Neural cell (in vitro differentiated cells): ENCODE data around the gene SFTPA1. TPM values are rescaled to one million over a fixed set of nuclear protein-coding genes. Genes with fewer than 3 reads are reported as not detected.
"Not testable (repeated sequence)": the region's sequence is repeated elsewhere in the genome, so short reads cannot be mapped to it uniquely, and the experiment has no call there.

ENCODE experiments used
- H2AFZ ChIP-seq: fragments of 200-600, 300-800 bp; sonication (generic), shearing (Covaris generic); 2 replicates; pipeline ENCODE4 v1.6.0; 2014; ENCODE audit warnings: low read depth, mild to moderate bottlenecking, antibody characterized with exemption, low read length, moderate library complexity
- H3F3A ChIP-seq: fragments of 200-600 bp; shearing (Covaris generic); 2 replicates; pipeline ENCODE4 v1.6.1; 2016; ENCODE audit warnings: mild to moderate bottlenecking, moderate library complexity, mixed read lengths, antibody characterized with exemption, low read length; ENCODE audit not compliant: insufficient read depth, poor library complexity, severe bottlenecking
- H3K27ac ChIP-seq: fragments of 200-600, 300-800 bp; sonication (generic), shearing (Covaris generic); 2 replicates; pipeline ENCODE4 v1.5.1; 2014; ENCODE audit warnings: mild to moderate bottlenecking, low read length, moderate library complexity
- H3K27me3 ChIP-seq: fragments of 300-800, 200-600 bp; sonication (generic), shearing (Covaris generic); 2 replicates; pipeline ENCODE4 v1.6.0; 2014; ENCODE audit warnings: mild to moderate bottlenecking, low read depth, low read length, moderate library complexity; ENCODE audit not compliant: insufficient read depth
- H3K36me3 ChIP-seq: fragments of 300-800, 200-600 bp; sonication (generic), shearing (Covaris generic); 2 replicates; pipeline ENCODE4 v1.5.1; 2014; ENCODE audit warnings: mild to moderate bottlenecking, antibody characterized with exemption, low read length, moderate library complexity; ENCODE audit not compliant: insufficient read depth
- H3K4me2 ChIP-seq: fragments of 300-800, 200-600 bp; sonication (generic), shearing (Covaris generic); 2 replicates; pipeline ENCODE4 v1.6.0; 2014; ENCODE audit warnings: mild to moderate bottlenecking, low read length
- H3K4me3 ChIP-seq: fragments of 300-800, 200-600 bp; sonication (generic), shearing (Covaris generic); 2 replicates; pipeline ENCODE4 v1.5.1; 2014; ENCODE audit warnings: mild to moderate bottlenecking, low read length, moderate library complexity
- H3K79me2 ChIP-seq: fragments of 200-600 bp; shearing (Covaris generic); replicated peaks from 2 replicates; pipeline ENCODE4 v1.6.0; 2014; ENCODE audit warnings: mild to moderate bottlenecking, low read length, moderate library complexity; ENCODE audit not compliant: insufficient read depth
- H3K9ac ChIP-seq: fragments of 300-800, 200-600 bp; sonication (generic), shearing (Covaris generic); 2 replicates; pipeline ENCODE4 v1.6.1; 2016; ENCODE audit warnings: mild to moderate bottlenecking, low read length, mixed read lengths
- H3K9me2 ChIP-seq: fragments of 200-600 bp; shearing (Covaris generic); 2 replicates; pipeline ENCODE4 v1.6.1; 2016; ENCODE audit warnings: mild to moderate bottlenecking, low read length, mixed read lengths; ENCODE audit not compliant: insufficient read depth
- H3K9me3 ChIP-seq: fragments of 200-600, 300-800 bp; sonication (generic), shearing (Covaris generic); 2 replicates; pipeline ENCODE4 v1.6.1; 2016; ENCODE audit warnings: mild to moderate bottlenecking, mixed run types, low read length, moderate library complexity, mixed read lengths
- H4K20me1 ChIP-seq: fragments of 200-600 bp; shearing (Covaris generic); 2 replicates; pipeline ENCODE4 v1.6.1; 2016; ENCODE audit warnings: mild to moderate bottlenecking, mixed run types; ENCODE audit not compliant: insufficient read depth
- EP300 ChIP-seq: fragments of 450-650 bp; conservative IDR thresholded peaks from 2 replicates; pipeline ENCODE4 v1.6.1; 2014; ENCODE audit warnings: antibody characterized with exemption, mild to moderate bottlenecking, moderate library complexity; ENCODE audit not compliant: poor library complexity, severe bottlenecking
- EZH2 ChIP-seq: fragments of 200-600, 300-800 bp; shearing (Covaris generic), sonication (generic); IDR thresholded peaks from 2 replicates; pipeline ENCODE4 v1.6.1; 2014; ENCODE audit warnings: antibody characterized with exemption, low read length, borderline replicate concordance, mild to moderate bottlenecking; ENCODE audit not compliant: insufficient read depth, poor library complexity, severe bottlenecking
- MXI1 ChIP-seq: fragments of 450-650 bp; conservative IDR thresholded peaks from 2 replicates; pipeline ENCODE4 v1.6.1; 2014; ENCODE audit warnings: antibody characterized with exemption, mild to moderate bottlenecking; ENCODE audit not compliant: poor library complexity, severe bottlenecking
- POLR2AphosphoS5 ChIP-seq: IDR thresholded peaks from 2 replicates; pipeline ENCODE4 v1.6.1; 2012
- RAD21 ChIP-seq: fragments of 450-650 bp; conservative IDR thresholded peaks from 2 replicates; pipeline ENCODE4 v1.6.1; 2014; ENCODE audit warnings: antibody characterized with exemption, mild to moderate bottlenecking, moderate library complexity
- SMC3 ChIP-seq: fragments of 450-650 bp; conservative IDR thresholded peaks from 2 replicates; pipeline ENCODE4 v1.6.1; 2014; ENCODE audit warnings: antibody characterized with exemption, mild to moderate bottlenecking, moderate library complexity; ENCODE audit not compliant: poor library complexity
- TAF1 ChIP-seq: IDR thresholded peaks from 2 replicates; pipeline ENCODE4 v1.6.1; 2012; ENCODE audit warnings: low read depth
- polyA plus RNA-seq: library from polyadenylated mRNA; depleted of rRNA; stranded (reverse); fragments of >200 nt; gene quantifications from 2 replicates; pipeline ENCODE4 v1.2.3, GENCODE V29; 2014
- TF ChIP-seq, protein P1 (sequence below): fragments of 450-650 bp; IDR thresholded peaks from 2 replicates; pipeline ENCODE4 v1.5.1; 2014; ENCODE audit warnings: antibody characterized with exemption, mild to moderate bottlenecking, moderate library complexity; ENCODE audit not compliant: poor library complexity, severe bottlenecking
- TF ChIP-seq, protein P2 (sequence below): IDR thresholded peaks from 2 replicates; pipeline ENCODE4 v1.6.1; 2012; ENCODE audit warnings: borderline replicate concordance

The SFTPA1 gene
- polyA plus RNA-seq, 1 donor from 2014 or later, result not detected

DNA sequence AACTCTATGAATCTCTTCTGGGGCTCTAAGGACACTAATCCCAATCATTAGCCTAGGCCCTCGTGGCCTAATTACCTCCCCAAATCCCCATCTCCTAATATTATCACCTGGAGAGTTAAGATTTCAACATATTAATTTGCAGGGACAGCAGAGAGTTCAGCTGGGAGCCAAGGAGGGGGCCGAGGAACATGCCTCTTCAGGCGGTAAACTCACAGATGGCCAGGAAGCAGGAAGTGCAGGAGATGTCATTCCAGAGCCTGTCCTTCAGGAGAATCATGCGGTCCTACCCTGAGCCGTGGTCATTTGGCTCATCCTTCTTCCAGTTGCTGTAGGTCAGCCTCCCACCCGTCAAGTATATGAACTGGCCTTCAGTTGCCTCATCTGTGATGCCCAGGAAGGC is 28.6 kb upstream of the SFTPA1 start:
- Histone ChIP-seq H3K79me2 (no peaks in the 10 kb centered on the region), H3K9me3 (no peaks in the 10 kb centered on the region), H3K9ac (no peak overlapping the region), H2AFZ (no peak overlapping the region), H3K9me2 (no peaks in the 10 kb centered on the region), H3K27ac (no peak overlapping the region), H4K20me1 (no peaks in the 10 kb centered on the region), H3K27me3 (no peaks in the 10 kb centered on the region), H3K4me2 (no peak overlapping the region), H3K36me3 (no peaks in the 10 kb centered on the region), H3F3A (no peaks in the 10 kb centered on the region), H3K4me3 (no peak overlapping the region)
- TF ChIP-seq RAD21 (no peak), TAF1 (no peak), POLR2AphosphoS5 (no peak), EP300 (no peak), EZH2 (no peak)
- TF ChIP-seq, protein P1, sequence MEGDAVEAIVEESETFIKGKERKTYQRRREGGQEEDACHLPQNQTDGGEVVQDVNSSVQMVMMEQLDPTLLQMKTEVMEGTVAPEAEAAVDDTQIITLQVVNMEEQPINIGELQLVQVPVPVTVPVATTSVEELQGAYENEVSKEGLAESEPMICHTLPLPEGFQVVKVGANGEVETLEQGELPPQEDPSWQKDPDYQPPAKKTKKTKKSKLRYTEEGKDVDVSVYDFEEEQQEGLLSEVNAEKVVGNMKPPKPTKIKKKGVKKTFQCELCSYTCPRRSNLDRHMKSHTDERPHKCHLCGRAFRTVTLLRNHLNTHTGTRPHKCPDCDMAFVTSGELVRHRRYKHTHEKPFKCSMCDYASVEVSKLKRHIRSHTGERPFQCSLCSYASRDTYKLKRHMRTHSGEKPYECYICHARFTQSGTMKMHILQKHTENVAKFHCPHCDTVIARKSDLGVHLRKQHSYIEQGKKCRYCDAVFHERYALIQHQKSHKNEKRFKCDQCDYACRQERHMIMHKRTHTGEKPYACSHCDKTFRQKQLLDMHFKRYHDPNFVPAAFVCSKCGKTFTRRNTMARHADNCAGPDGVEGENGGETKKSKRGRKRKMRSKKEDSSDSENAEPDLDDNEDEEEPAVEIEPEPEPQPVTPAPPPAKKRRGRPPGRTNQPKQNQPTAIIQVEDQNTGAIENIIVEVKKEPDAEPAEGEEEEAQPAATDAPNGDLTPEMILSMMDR, result no peak
- TF ChIP-seq, protein P2, sequence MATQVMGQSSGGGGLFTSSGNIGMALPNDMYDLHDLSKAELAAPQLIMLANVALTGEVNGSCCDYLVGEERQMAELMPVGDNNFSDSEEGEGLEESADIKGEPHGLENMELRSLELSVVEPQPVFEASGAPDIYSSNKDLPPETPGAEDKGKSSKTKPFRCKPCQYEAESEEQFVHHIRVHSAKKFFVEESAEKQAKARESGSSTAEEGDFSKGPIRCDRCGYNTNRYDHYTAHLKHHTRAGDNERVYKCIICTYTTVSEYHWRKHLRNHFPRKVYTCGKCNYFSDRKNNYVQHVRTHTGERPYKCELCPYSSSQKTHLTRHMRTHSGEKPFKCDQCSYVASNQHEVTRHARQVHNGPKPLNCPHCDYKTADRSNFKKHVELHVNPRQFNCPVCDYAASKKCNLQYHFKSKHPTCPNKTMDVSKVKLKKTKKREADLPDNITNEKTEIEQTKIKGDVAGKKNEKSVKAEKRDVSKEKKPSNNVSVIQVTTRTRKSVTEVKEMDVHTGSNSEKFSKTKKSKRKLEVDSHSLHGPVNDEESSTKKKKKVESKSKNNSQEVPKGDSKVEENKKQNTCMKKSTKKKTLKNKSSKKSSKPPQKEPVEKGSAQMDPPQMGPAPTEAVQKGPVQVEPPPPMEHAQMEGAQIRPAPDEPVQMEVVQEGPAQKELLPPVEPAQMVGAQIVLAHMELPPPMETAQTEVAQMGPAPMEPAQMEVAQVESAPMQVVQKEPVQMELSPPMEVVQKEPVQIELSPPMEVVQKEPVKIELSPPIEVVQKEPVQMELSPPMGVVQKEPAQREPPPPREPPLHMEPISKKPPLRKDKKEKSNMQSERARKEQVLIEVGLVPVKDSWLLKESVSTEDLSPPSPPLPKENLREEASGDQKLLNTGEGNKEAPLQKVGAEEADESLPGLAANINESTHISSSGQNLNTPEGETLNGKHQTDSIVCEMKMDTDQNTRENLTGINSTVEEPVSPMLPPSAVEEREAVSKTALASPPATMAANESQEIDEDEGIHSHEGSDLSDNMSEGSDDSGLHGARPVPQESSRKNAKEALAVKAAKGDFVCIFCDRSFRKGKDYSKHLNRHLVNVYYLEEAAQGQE, result no peak

DNA sequence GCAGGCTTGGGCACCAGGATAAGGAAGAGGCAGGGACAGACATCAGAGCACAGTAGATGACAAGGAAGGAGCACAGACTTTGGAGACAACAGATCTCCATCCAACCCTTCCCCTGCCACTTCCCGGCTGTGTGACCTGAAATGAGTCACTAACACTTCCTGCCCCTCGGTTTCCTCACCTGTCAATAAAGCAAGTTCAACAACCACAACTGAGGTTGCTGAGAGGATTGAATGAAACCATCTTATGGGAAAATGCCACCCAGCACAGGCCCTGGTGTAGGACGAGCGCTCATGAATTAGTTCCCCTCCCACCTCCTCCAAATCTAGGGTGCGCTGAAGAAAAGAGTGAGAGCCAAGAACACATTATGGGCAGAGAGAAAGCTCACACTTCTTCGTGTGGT is 27.8 kb upstream of the SFTPA1 start:
- H3K4me3 ChIP-seq, H3K36me3 ChIP-seq, H3K27me3 ChIP-seq, H3K79me2 ChIP-seq, H3K9me3 ChIP-seq, H4K20me1 ChIP-seq, H3F3A ChIP-seq, H2AFZ ChIP-seq, H3K9ac ChIP-seq, H3K9me2 ChIP-seq, H3K27ac ChIP-seq, H3K4me2 ChIP-seq: not testable (repeated sequence)

DNA sequence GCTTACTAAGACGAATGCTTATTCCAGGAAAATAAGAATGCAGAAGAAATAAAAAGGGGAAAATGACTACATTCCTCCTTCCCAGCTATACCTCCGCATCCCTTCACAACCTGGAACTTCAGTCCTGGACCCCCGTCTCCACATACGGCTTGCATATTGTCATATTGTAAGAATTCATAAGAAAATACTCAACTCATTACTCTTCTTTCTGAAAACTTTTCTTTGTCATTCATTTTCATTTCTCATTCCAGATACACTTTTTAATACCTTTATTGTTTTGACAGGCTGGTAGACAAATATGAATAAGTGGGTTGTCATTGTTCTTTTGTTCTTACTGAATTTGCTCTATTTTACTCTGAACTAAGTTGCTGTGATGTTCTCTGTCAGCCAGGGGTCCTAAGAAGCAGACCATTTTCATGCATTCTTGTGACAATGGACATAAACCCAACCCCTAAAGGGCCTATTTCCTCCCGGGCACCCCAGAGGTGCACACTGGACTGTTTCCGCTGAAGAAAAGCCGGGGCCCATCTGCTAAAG is 27.2 kb upstream of the SFTPA1 start:
- no peak overlapping the region for H2AFZ ChIP-seq
- H3F3A ChIP-seq, result no peaks in the 10 kb centered on the region
- no peak overlapping the region for H3K27ac ChIP-seq
- H3K9ac ChIP-seq, result no peak overlapping the region
- H3K4me3 ChIP-seq, result no peak overlapping the region
- H3K27me3 ChIP-seq, result no peaks in the 10 kb centered on the region
- no peaks in the 10 kb centered on the region for H3K9me2 ChIP-seq
- TF ChIP-seq POLR2AphosphoS5 (no peak), RAD21 (no peak), SMC3 (no peak), EP300 (no peak), TAF1 (no peak), EZH2 (no peak), MXI1 (no peak)
- TF ChIP-seq, protein P1, result no peak
- TF ChIP-seq, protein P2, result no peak
- H3K4me2 ChIP-seq, result no peak overlapping the region
- H3K9me3 ChIP-seq, result no peaks in the 10 kb centered on the region
- no peaks in the 10 kb centered on the region for H3K36me3 ChIP-seq
- H3K79me2 ChIP-seq, result no peaks in the 10 kb centered on the region
- H4K20me1 ChIP-seq, result no peaks in the 10 kb centered on the region
